ENCODE data around the gene HSPA1B. TPM values are rescaled to one million over a fixed set of nuclear protein-coding genes. Genes with fewer than 3 reads are reported as not detected.
"Not testable (repeated sequence)": the region's sequence is repeated elsewhere in the genome, so short reads cannot be mapped to it uniquely, and the experiment has no call there.

Gene HSPA1B
- polyA plus RNA-seq, 3 donors from 2014 or later: 1.5 to 3.2 (median 1.9) TPM

GRCh38 chr6:31811645-31812044, 15.9 kb upstream of the HSPA1B start:
- no peak for DNase-seq
- Mint-ChIP-seq H3K27me3 (ENCODE audit: low read depth in 3 of 3) (peaks cover 3 to 6% (median 6%) of the 10 kb centered on the region in 3 donors), H3K36me3 (peaks cover 0 to 15% (median 7%) of the 10 kb centered on the region in 3 donors), H3K9me3 (no peaks in the 10 kb centered on the region), H3K4me3 (peak overlapping the region in 1 of 5 donors; percentile 10), H3K4me1 (peaks cover 13 to 19% of the 10 kb centered on the region in 2 donors), H3K27ac (no peak overlapping the region)

- no peak for DNase-seq
- H3K9me3 Mint-ChIP-seq: no peaks in the 10 kb centered on the region
- H3K27ac Mint-ChIP-seq: peak overlapping the region in 1 of 6 donors; percentile 77
- H3K36me3 Mint-ChIP-seq: peaks cover 0 to 15% (median 7%) of the 10 kb centered on the region in 3 donors
- H3K27me3 Mint-ChIP-seq (ENCODE audit: low read depth in 3 of 3): peaks cover 0 to 11% (median 3%) of the 10 kb centered on the region in 3 donors
- H3K4me1 Mint-ChIP-seq: peaks cover 19 to 27% of the 10 kb centered on the region in 2 donors
- H3K4me3 Mint-ChIP-seq: peak overlapping the region in 3 of 5 donors; percentile 90 to 94 (median 93)
Observed at GRCh38 chr6:31813465-31813849, 14.1 kb upstream of the HSPA1B start.

- DNase-seq: peak; percentile 44 to 51 (median 50)
- H3K9me3 Mint-ChIP-seq: no peaks in the 10 kb centered on the region
- H3K36me3 Mint-ChIP-seq: peaks cover 0 to 12% (median 7%) of the 10 kb centered on the region in 3 donors
- peak overlapping the region; percentile 90 to 96 (median 94) for H3K4me3 Mint-ChIP-seq
- H3K4me1 Mint-ChIP-seq: peaks cover 23 to 31% of the 10 kb centered on the region in 2 donors
- peak overlapping the region; percentile 83 to 94 (median 90) for H3K27ac Mint-ChIP-seq
- H3K27me3 Mint-ChIP-seq (ENCODE audit: low read depth in 3 of 3): peaks cover 2 to 9% (median 3%) of the 10 kb centered on the region in 3 donors
Observed at GRCh38 chr6:31814677-31815024, 12.9 kb upstream of the HSPA1B start.

- Mint-ChIP-seq H3K27me3 (ENCODE audit: low read depth in 3 of 3) (peaks cover 2 to 9% (median 3%) of the 10 kb centered on the region in 3 donors), H3K4me1 (peaks cover 28 to 34% of the 10 kb centered on the region in 2 donors), H3K27ac (peak within 1 kb of the TSS; percentile 83 to 94 (median 90)), H3K4me3 (peak within 1 kb of the TSS; percentile 90 to 96 (median 94)), H3K36me3 (peaks cover 0 to 7% (median 7%) of the 10 kb centered on the region in 3 donors), H3K9me3 (no peaks in the 10 kb centered on the region)
- peak; percentile 54 to 60 (median 59) for DNase-seq
Observed at GRCh38 chr6:31815025-31815838, 12.3 kb upstream of the HSPA1B start, which contains the start of the genes HSPA1A and HSPA1L. Gene HSPA1A, plus strand, starts transcription at chr6:31815543. Its CDS starts 214 bp downstream, at chr6:31815757. Gene HSPA1L, minus strand, starts transcription at chr6:31815283. Its CDS starts 3,311 bp downstream, at chr6:31811972.

- H3K9me3 Mint-ChIP-seq; H3K27me3 Mint-ChIP-seq (ENCODE audit: low read depth in 3 of 3); H3K36me3 Mint-ChIP-seq: not testable (repeated sequence)
- H3K4me1 Mint-ChIP-seq: peaks cover 44 to 46% of the 10 kb centered on the region in 2 donors
- peak; percentile 41 to 52 (median 41) for DNase-seq
- peak overlapping the region; percentile 83 to 95 (median 87) for H3K4me3 Mint-ChIP-seq
- H3K27ac Mint-ChIP-seq: peak overlapping the region; percentile 75 to 94 (median 89)
Observed at GRCh38 chr6:31817133-31817928, 10.2 kb upstream of the HSPA1B start.

- DNase-seq; H3K36me3 Mint-ChIP-seq; H3K27me3 Mint-ChIP-seq (ENCODE audit: low read depth in 3 of 3); H3K9me3 Mint-ChIP-seq: not testable (repeated sequence)
- Mint-ChIP-seq H3K4me1 (peaks cover 50 to 51% of the 10 kb centered on the region in 2 donors), H3K27ac (peak overlapping the region; percentile 75 to 94 (median 89)), H3K4me3 (peak overlapping the region; percentile 83 to 95 (median 87))
Observed at GRCh38 chr6:31817929-31818511, 9.5 kb upstream of the HSPA1B start.

- Mint-ChIP-seq H3K27ac (peak overlapping the region in 4 of 6 donors; percentile 44 to 85 (median 70)), H3K9me3 (no peaks in the 10 kb centered on the region), H3K4me3 (peak overlapping the region; percentile 19 to 75 (median 63)), H3K27me3 (ENCODE audit: low read depth in 3 of 3) (peaks cover 0 to 9% (median 2%) of the 10 kb centered on the region in 3 donors), H3K36me3 (no peaks in the 10 kb centered on the region), H3K4me1 (peaks cover 42 to 46% of the 10 kb centered on the region in 2 donors)
- DNase-seq: no peak
Observed at GRCh38 chr6:31819871-31820299, 7.7 kb upstream of the HSPA1B start.

- H3K27me3 Mint-ChIP-seq (ENCODE audit: low read depth in 3 of 3); H3K9me3 Mint-ChIP-seq; H3K36me3 Mint-ChIP-seq; H3K27ac Mint-ChIP-seq; DNase-seq: not testable (repeated sequence)
- Mint-ChIP-seq H3K4me3 (peak overlapping the region in 4 of 5 donors; percentile 89 to 95 (median 92)), H3K4me1 (peaks cover 39 to 50% of the 10 kb centered on the region in 2 donors)
Observed at GRCh38 chr6:31820399-31820798, 7.1 kb upstream of the HSPA1B start.

GRCh38 chr6:31821301-31822035, 6.1 kb upstream of the HSPA1B start:
- Mint-ChIP-seq H3K9me3 (no peaks in the 10 kb centered on the region), H3K27me3 (ENCODE audit: low read depth in 3 of 3) (peaks cover 0 to 8% (median 2%) of the 10 kb centered on the region in 3 donors), H3K36me3 (no peaks in the 10 kb centered on the region), H3K4me3 (peak overlapping the region; percentile 89 to 96 (median 94)), H3K27ac (peak overlapping the region; percentile 81 to 96 (median 94)), H3K4me1 (peaks cover 45 to 55% of the 10 kb centered on the region in 2 donors)
- peak in 2 of 3 donors; percentile 45 for DNase-seq

- no peaks in the 10 kb centered on the region for H3K36me3 Mint-ChIP-seq
- H3K27ac Mint-ChIP-seq: peak overlapping the region; percentile 81 to 96 (median 94)
- peaks cover 52 to 63% of the 10 kb centered on the region in 2 donors for H3K4me1 Mint-ChIP-seq
- peak overlapping the region; percentile 89 to 96 (median 94) for H3K4me3 Mint-ChIP-seq
- H3K27me3 Mint-ChIP-seq (ENCODE audit: low read depth in 3 of 3): peaks cover 0 to 8% (median 3%) of the 10 kb centered on the region in 3 donors
- no peaks in the 10 kb centered on the region for H3K9me3 Mint-ChIP-seq
- peak in 2 of 3 donors; percentile 48 to 53 for DNase-seq
Observed at GRCh38 chr6:31822036-31822821, 5.3 kb upstream of the HSPA1B start.

- not testable (repeated sequence) for DNase-seq; H3K9me3 Mint-ChIP-seq; H3K27me3 Mint-ChIP-seq (ENCODE audit: low read depth in 3 of 3); H3K36me3 Mint-ChIP-seq
- Mint-ChIP-seq H3K4me3 (peak overlapping the region in 1 of 5 donors; percentile 57), H3K4me1 (peaks cover 45 to 54% of the 10 kb centered on the region in 2 donors), H3K27ac (peak overlapping the region in 3 of 6 donors; percentile 17 to 49 (median 34))
Observed at GRCh38 chr6:31823592-31824196, 3.8 kb upstream of the HSPA1B start.

- peak overlapping the region in 5 of 6 donors; percentile 50 to 97 (median 73) for H3K27ac Mint-ChIP-seq
- peak overlapping the region in 4 of 5 donors; percentile 46 to 94 (median 94) for H3K4me3 Mint-ChIP-seq
- no peak for DNase-seq
- H3K4me1 Mint-ChIP-seq: peaks cover 51 to 58% of the 10 kb centered on the region in 2 donors
- H3K27me3 Mint-ChIP-seq (ENCODE audit: low read depth in 3 of 3): peaks cover 0 to 5% (median 3%) of the 10 kb centered on the region in 3 donors
- H3K36me3 Mint-ChIP-seq: no peaks in the 10 kb centered on the region
- H3K9me3 Mint-ChIP-seq: no peaks in the 10 kb centered on the region
Observed at GRCh38 chr6:31825553-31825952, 2.0 kb upstream of the HSPA1B start.

All from immature natural killer cell (primary cell).